SU-DHL-6 (cell line): ENCODE results near the gene TENM4.

Source experiments
- CTCF ChIP-seq: fragments of 200-600 bp; sonication (generic); IDR thresholded peaks from one replicate; pipeline ENCODE4 v1.5.1; 2017; ENCODE audit warnings: antibody characterized with exemption, mild to moderate bottlenecking, low read length, moderate library complexity; ENCODE audit not compliant: insufficient read depth, poor library complexity, severe bottlenecking
- EZH2phosphoT487 ChIP-seq: fragments of 200-600 bp; sonication (generic), shearing (Covaris generic); conservative IDR thresholded peaks from 2 replicates; pipeline ENCODE4 v1.6.1; 2018; ENCODE audit warnings: mild to moderate bottlenecking, antibody characterized with exemption, low read length, moderate library complexity, mixed read lengths

- no peak for TF ChIP-seq CTCF
- TF ChIP-seq EZH2phosphoT487: no peak
Observed at GRCh38 chr11:79437981-79438630, 2.7 kb downstream of the TENM4 start.
